EH (cell line): Measurements from ENCODE around the gene PEX7.
"Not testable (repeated sequence)": the region's sequence is repeated elsewhere in the genome, so short reads cannot be mapped to it uniquely, and the experiment has no call there.

Experiments
- DNase-seq: peaks from one replicate; pipeline ENCODE4 v3.0.0-alpha.2; 2015; ENCODE audit warnings: low read depth

The PEX7 gene, protein sequence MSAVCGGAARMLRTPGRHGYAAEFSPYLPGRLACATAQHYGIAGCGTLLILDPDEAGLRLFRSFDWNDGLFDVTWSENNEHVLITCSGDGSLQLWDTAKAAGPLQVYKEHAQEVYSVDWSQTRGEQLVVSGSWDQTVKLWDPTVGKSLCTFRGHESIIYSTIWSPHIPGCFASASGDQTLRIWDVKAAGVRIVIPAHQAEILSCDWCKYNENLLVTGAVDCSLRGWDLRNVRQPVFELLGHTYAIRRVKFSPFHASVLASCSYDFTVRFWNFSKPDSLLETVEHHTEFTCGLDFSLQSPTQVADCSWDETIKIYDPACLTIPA

DNA sequence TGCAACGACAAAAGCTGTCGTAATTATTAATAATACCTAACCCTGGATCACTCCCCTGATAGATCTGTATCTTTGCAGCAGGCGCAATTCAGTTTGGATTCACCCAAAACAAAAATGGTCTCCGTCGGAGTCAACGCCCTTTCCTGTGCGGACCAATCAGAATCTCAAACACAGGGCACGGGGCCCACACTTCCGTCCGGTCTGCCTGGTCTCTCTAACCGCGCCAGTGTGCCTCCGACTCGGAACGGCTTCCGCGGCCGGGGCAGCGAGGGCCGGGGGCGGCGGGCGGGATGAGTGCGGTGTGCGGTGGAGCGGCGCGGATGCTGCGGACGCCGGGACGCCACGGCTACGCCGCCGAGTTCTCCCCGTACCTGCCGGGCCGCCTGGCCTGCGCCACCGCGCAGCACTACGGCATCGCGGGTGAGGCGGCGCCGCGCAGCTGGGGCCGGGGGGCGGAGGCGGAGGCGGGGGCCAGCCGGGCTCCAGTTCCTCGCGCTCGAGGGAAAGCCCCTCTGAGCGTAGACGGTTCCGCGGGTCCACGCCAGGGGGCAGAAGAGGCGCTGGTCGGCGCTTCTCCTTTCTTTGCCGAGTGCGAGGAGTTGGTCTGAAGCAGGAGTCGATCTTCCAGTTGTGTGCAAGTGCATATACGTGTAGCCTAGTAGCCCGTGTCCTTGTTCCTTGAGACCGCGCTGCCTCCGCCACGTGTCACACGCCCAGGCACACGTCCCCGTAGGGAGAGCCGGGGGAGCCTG is at the start of gene PEX7:
Gene PEX7, plus strand, starts transcription at position 217 of the 752 bp plus-strand sequence. Its CDS starts 74 bp downstream, at position 291.
- peak; percentile 92 for DNase-seq

DNA sequence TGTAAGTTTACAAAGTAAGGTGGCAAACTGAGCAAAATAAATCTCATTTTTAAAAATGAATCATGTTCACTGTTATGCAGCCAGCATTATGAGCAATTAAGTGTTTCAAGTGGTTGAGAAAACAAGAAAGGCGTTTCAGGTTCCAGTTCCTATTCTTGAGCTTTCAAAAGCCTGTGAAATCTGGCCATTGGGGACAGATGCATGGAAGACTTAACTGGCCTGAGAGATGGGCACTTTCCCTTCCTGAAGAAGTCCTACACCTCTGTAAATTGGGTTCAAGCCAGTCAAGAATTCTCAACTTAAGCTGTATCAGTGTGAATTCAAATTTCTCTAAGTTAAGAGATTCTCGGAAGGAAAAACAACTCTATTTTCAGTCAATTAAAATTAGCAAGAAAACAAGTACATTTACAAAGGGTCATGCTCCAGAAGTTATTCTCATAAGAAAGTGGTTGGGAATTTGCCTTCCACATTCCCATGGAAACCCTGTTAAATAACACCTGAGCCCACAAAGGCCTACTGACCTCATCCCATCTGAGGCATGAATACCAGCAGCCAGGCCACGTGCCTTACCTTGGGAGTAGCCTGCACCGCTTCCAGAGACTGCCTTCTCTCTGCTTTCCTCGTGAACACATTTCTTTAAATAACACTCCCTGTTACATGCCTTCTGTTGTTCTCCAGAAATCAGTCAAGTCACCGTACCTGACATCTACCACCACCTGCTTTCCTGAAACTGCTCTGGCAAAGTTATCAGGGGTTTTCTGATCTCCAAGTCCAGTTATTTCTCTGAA is 49.5 kb upstream of the PEX7 start:
- no peak for DNase-seq

DNA sequence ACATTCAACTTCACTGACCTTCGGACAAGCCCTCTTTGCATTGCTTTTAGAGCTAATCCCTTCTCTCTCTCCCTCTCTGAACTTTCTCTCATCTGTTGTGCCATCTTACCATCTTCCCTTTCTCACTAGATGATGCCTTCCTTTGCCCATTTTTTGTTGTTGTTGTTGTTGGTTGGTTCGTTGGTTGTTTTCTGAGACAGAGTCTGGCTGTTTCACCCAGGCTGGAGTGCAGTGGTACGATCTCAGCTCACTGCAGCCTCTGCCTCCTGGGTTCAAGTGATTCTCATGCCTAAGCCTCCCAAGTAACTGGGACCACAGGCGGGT is 49.0 kb upstream of the PEX7 start:
- no peak for DNase-seq

DNA sequence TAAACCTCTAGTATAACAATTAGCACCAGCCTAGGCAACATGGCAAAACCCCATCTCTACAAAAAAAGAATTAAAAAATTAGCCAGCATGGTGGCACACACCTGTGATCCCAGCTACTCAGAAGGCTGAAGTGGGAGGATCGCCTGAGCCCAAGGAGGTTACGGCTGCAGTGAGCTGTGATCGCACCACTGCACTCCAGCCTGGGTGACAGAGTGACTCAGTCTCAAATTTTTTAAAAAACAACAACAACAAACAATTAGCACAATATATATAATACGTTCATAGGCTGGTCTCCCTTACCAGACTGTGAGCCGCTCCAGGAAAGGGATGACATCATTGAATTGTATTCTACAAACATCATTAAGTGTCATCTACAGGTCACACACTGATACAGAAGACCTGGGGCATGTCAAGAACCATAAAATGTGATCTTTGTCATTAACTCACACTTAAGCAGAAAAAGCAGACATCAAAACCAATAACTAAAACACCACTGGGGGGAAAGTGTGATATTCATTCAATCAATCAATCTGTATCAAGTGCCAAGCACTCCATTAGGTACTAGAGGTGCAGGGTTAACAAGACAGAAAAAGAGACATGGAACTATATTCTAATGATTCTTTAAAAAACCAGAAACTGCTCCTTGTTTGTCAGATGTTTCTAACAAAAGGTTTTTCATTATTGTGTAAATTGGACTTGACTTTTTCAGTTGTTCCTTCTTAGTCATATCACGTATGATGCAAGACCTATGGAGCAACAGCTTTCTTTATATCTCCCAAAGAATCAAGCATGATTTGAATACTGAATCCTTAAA is 48.0 kb upstream of the PEX7 start:
- peak; percentile 82 for DNase-seq

DNA sequence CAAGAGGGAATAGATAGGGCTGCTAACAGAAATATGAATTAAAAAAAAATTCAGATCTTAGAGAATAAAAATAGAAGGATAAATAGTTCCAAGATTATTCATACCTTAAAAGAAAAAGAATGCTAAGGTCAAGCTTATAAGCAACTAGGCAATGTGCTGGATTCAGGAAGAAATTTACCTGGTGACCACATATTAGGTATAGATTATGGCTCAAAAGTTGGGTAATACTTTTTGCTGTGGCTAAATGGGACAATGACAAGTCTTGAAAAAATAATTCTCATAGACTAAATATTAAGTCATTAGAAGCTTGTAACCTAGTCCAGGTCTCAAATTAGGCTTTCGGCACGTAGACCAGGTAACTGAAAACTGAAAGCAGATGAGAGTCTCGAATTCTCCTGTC is 47.3 kb upstream of the PEX7 start:
- DNase-seq = no peak

DNA sequence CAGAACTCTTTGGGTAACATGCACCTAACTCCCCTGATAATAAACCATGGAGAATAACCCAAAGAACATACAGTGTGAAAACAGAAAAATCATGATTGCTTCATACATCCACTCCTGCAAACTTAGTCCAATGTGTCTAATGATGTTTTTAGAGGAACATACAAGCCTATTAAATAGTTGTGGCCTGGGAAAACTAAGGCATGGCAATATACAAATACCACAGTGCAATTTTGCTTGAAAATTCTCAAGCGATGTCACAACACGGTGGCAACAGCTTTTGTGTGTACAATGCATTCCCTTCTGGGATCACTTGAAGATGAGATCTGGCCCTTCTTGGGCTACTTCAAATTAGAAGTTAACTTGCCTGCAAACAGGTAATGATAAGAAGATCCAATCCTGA is 46.8 kb upstream of the PEX7 start:
- peak; percentile 88 for DNase-seq

DNA sequence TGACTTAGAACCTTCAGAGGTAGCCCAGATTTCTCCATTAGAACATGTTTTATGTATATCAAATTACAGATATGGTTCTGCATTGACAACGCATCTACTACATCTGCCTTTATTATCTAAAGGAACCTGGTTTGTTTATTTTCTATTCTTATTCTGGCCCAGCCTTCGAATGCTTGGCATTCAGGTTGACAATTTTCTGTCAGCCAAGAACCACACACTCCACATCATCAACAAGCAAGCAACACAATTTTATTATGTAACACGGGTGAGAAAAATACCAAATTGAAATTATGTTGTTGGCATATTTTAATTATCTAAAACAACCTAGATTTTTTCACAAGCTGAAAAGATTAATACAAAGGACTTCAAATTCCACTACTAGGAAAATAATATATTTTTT is 44.7 kb upstream of the PEX7 start:
- DNase-seq = no peak

DNA sequence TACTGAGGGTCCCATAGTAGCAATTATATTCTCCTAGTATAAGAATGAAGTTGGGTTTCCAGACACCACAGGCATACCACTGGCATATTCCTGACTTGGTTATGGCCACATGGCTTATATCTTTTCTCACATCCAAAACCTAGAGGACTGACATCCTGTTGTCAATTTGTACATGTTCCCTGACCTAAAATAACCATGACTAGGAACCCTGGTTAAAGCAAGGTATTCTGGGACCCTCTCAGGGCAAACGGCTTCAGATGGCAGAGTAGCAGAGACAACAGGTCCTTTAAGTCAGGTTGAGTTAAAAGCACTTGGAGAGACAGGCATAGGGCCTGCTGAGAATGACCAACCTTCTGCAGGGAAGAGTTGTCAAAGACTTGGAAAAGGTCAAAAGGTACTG is 42.7 kb upstream of the PEX7 start:
- DNase-seq = no peak

DNA sequence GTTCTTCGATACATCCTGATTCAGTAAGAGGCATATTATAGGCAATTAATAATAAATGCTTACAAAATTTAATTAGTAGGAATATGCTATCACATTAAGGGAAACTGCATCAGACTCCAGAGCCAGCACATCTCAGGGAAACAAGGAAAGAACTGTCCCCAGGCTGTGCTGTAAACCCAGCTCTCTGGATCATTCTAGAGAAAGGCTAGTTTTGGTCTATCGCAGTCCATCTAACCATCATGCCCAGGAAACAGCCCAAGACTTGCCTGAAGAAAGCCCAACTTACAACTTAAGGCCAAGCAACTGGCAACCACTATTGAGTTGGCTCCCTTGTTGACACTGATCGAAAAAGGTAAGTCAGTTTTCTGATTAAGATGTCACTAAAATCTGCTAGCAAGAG is 41.4 kb upstream of the PEX7 start:
- DNase-seq = no peak

DNA sequence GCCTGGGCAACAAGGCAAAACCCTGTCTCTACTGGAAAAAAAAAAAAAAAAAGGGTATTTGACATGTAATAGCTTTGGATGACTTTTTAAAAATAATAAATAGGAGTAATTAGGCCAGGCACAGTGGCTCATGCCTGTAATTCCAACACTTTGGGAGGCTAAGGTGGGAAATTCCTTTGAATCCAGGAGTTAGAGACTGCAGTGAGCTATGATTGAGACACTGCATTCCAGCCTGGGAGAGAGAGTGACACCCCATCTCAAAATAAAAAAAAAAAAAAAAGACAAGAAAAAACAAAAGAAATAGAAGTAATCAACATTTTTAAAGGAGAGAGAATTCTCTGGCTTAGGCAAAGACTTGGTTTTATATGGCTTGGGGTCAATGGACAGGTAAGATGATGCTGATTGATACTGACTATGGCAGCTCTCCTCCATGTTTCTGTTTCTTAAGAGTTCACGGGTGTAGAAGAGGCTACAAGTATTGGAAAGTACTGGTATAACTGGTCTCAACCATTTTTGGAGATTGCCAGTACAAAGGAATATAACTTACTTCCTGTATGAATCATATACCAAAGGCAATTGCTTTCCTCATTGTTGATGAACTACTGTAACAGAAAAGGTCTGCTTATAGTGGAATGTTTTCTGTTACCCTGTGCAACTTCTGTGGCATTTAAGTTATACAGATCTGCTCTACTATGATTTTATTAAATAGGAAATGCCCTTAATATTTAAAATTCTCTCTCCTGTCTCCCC is 40.2 kb upstream of the PEX7 start:
- DNase-seq = peak; percentile 70

DNA sequence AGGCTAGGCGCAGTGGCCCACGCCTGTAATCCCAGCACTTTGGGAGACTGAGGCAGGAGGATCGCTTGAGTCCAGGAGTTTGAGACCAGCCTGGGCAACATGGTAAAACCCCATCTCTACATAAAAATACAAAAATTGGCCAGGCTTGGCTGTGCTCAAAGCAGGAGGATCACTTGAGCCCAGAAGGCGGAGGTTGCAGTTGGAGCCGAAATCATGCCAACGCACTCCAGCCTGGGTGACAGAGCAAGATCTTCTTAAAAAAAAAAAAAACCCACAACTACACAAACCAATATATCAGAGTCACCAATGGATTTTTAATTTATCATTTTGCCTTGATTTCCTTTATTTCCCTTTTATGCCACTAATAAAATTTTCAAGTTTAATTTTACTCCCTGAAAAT is 39.4 kb upstream of the PEX7 start:
- DNase-seq = no peak

DNA sequence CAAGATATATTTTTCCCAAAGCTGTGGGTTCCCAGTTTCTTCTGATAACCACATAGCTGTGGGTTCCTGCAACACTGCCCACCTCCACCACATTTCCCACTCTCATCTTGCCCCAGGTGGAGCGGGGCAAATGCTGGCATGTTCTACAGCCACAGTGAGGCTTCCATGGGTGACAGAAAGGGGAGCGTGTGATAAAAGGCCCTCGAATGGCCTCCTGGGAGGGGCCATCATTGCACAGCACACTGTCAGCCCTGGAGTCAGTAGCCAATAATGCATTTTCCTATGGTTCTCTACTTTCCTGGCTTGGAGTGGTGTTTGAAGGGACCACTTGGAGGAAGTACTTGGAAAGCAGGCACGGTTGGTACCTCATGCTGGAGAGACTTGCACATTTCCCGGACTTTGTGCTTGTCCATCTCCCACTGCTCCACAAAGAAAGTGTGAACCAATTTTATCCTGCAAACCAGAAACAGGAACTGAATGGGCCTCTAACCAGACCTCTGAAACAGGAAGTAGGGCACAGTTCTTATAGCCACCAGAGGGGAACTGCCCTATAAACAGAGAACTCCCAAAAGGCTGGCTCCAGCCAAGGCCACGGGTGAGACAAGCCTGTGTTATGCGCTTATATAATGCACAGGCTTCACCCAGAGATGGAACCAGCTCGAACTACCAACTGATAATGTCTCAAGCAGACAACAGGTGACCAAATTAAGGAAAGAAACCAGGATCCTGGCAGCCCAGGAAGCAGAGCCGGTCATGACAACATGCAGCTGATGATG is 38.7 kb upstream of the PEX7 start:
- DNase-seq = no peak

DNA sequence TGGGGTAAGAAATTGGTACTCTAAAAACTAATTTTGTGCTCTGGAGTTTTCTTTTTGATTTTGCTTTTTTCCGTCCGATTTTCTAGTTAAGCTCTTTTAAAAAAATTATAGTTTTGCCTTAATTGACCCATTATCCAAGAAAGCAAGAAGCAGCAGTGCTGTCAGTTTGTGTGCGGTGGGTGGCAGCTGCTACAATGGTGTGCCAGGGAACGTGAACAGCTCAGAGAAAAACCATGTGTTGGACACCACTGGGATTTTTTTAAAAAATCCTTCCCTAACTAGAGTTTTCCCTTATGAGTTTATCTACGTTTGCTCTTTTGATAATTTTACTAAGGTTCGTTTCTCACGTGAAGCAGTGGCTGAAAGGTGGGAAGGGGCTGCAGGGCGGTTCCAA is 38.1 kb upstream of the PEX7 start:
- DNase-seq = no peak

DNA sequence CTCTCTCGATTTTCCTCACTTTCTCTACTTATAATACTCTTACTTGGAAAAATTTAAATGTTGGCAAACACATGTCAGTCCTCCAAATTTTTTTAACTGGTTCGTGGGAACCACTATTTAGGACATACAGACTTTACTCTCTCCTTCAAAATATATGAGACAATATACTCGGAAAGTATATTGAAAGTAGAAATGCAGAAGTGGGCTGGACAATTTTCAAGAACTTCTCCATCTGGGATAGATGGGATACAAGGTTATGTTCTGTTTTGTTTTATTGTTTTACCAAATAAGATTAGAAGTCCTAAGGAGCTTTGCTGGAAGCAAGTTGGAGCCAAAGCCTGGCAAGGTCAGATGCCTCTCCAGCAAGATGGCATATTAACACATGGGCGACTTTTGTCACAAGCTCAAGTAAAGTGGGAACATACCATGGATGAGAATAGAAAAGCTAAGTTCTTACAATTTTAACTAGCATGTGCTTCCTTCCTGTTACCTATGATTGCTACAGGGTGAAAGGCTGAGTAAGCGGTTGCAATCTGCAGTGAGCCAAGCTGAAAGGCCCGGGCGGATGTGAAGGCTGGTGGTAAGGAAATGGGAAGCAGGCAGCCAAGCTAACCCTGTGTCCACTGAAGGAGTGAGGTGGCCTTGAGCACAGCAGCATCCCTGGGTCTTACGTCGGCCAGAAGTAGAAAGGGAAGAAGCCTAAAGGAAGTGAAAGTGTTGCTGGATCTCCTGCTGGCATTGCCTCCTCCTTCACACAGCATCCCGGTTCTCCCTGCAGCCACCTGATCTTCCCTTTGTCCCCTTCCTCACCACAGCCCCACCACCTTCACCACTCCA is 37.3 kb upstream of the PEX7 start:
- DNase-seq = peak; percentile 32

DNA sequence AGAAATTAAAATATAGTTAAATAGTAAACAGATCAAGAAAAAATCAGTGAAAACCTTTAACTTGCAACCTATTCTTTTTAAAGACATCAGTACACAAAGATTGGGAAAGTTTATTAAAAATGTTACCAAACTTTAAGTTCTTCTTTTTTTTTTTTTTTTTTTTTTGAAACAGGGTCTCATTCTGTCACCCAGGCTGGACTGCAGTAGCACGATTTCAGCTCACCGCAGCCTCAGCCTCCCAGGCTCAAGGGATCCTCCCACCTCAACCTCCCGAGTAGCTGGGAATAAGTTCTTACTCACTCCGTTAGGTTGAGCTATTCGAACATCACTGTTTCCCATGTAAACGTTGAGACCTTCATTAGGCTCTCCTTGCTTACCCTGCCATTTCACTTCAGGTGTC is 35.7 kb upstream of the PEX7 start:
- DNase-seq = no peak

DNA sequence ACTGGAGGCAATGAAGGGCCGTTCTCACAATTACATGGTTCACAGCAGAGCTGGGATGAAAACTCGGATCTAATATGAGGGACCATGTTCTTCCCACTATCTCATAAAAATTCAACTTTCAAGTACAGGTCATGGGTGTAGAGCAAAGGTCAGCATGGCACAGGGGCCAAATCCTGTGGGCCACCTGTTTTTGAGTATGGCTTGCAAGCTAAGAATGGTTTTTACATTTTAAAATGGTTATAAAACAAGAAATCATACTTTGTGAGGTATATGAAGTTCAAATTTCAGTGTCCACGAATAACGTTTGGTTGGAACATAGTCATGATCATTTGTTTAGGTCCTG is 34.7 kb upstream of the PEX7 start:
- DNase-seq = no peak

DNA sequence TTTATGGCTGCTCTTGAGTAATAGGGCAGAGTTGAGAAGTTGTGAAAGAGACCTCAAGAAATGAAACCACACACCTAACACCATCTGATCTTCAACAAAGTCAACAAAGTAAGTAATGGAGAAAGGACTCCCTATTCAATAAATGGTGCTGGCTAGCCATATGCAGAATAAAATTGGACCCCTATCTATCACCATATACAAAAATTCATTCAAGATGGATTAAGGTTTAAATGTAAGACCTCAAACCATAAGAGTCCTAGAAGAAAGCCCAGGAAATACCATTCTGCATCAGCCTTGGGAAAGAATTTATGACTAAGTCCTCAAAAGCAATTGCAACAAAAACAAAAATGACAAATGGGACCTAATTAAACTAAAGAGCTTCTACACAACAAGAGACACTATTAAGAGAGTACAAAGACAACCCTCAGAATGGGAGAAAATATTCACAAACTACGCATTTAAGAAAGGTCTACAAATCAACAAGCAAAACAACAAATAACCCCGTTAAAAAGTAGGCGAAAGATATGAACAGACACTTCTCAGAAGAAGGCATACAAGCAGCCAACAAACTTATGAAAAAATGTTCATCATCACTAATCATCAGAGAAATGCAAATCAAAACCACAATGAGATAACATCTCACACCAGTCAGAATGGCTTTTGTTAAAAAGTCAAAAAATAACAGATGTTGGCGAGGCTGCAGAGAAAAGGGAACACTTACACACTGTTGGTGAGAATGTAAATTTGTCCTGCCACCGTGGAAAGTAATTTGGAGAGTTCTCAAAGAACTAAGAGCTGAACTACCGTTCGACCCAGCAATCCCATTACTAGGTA is 34.1 kb upstream of the PEX7 start:
- peak; percentile 89 for DNase-seq

DNA sequence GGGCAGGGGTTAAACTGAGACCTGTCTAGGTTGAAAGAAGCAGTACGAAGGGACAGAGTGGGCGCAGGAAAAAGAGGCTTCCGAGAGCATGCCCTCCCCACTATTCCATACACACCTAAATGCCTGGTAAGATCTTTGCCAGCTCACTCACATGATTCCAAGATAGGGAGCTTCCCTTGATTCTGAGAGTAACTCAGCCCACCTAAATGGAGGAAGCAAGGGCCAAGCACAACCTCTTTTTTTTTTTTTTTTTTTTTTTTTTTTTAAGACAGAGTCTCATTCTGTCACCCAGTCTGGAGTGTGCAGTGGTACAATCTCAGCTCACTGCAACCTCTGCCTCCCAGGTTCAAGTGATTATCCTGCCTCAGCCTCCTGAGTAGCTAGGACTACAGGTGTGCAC is 33.0 kb upstream of the PEX7 start:
- not testable (repeated sequence) for DNase-seq
